MM.1S (cell line): ENCODE results near the gene IQGAP2.

ENCODE experiments used
- DNase-seq: peaks from one replicate; pipeline ENCODE4 v3.0.0-alpha.2; 2015
- H2AFZ ChIP-seq: fragments of 300-600 bp; sonication (generic); 2 replicates; pipeline ENCODE4 v1.6.0; 2016; ENCODE audit warnings: antibody characterized with exemption, low read length
- H3F3A ChIP-seq: fragments of 300-600 bp; sonication (generic); 2 replicates; pipeline ENCODE4 v1.6.1; 2016; ENCODE audit warnings: mild to moderate bottlenecking, antibody characterized with exemption, low read length, moderate library complexity, mixed read lengths; ENCODE audit not compliant: insufficient read depth
- H3K27ac ChIP-seq: fragments of 300-600 bp; sonication (generic); 2 replicates; pipeline ENCODE4 v1.5.1; 2016; ENCODE audit warnings: mild to moderate bottlenecking, low read length
- H3K27me3 ChIP-seq: fragments of 300-600 bp; sonication (generic); replicated peaks from 2 replicates; pipeline ENCODE4 v1.6.0; 2016; ENCODE audit warnings: low read length; ENCODE audit not compliant: insufficient read depth
- H3K36me3 ChIP-seq: fragments of 300-600 bp; sonication (generic); replicated peaks from 2 replicates; pipeline ENCODE4 v1.6.1; 2016; ENCODE audit warnings: mild to moderate bottlenecking, low read length, mixed read lengths; ENCODE audit not compliant: insufficient read depth
- H3K4me1 ChIP-seq: fragments of 300-600 bp; sonication (generic); 2 replicates; pipeline ENCODE4 v1.6.1; 2016; ENCODE audit warnings: low read length, mixed read lengths
- H3K4me2 ChIP-seq: fragments of 300-600 bp; sonication (generic); 2 replicates; pipeline ENCODE4 v1.6.0; 2016; ENCODE audit warnings: low read depth, low read length
- H3K4me3 ChIP-seq: fragments of 300-600 bp; sonication (generic); 2 replicates; pipeline ENCODE4 v1.5.1; 2016; ENCODE audit warnings: low read length, mixed read lengths
- H3K79me2 ChIP-seq: fragments of 300-600 bp; sonication (generic); 2 replicates; pipeline ENCODE4 v1.6.1; 2016; ENCODE audit warnings: mixed run types, low read length, mixed read lengths
- H3K9ac ChIP-seq: fragments of 300-600 bp; sonication (generic); 2 replicates; pipeline ENCODE4 v1.6.1; 2016; ENCODE audit warnings: low read length, mixed read lengths
- H3K9me2 ChIP-seq: fragments of 300-600 bp; sonication (generic); replicated peaks from 2 replicates; pipeline ENCODE4 v1.6.1; 2016; ENCODE audit warnings: mild to moderate bottlenecking, low read length, mixed read lengths; ENCODE audit not compliant: insufficient read depth
- H3K9me3 ChIP-seq: fragments of 300-600 bp; sonication (generic); replicated peaks from 2 replicates; pipeline ENCODE4 v1.6.1; 2016; ENCODE audit warnings: mild to moderate bottlenecking, low read length, mixed read lengths; ENCODE audit not compliant: insufficient read depth
- H4K20me1 ChIP-seq: fragments of 300-600 bp; sonication (generic); 2 replicates; pipeline ENCODE4 v1.6.1; 2016; ENCODE audit warnings: mild to moderate bottlenecking, low read length, moderate library complexity, mixed read lengths; ENCODE audit not compliant: insufficient read depth
- CTCF ChIP-seq: fragments of 300-600 bp; sonication (generic); IDR thresholded peaks from 2 replicates; pipeline ENCODE4 v1.5.1; 2016; ENCODE audit warnings: antibody characterized with exemption, low read length, mixed read lengths
- EZH2 ChIP-seq: fragments of 300-600 bp; sonication (generic); optimal IDR thresholded peaks from 2 replicates; pipeline ENCODE3; 2017; ENCODE audit warnings: low read depth, mild to moderate bottlenecking, antibody characterized with exemption, low read length, mixed read lengths
- EZH2phosphoT487 ChIP-seq: fragments of 300-600 bp; sonication (generic); IDR thresholded peaks from 2 replicates; pipeline ENCODE4 v1.6.1; 2018; ENCODE audit warnings: antibody characterized with exemption, low read length

The IQGAP2 gene

GRCh38 chr5:76489877-76490688 is 87.0 kb downstream of the IQGAP2 start:
- no peak for DNase-seq
- H3K4me2 ChIP-seq: no peak overlapping the region
- H3K27ac ChIP-seq: no peak overlapping the region
- H3K9me3 ChIP-seq: no peaks in the 10 kb centered on the region
- no peak overlapping the region for H3K4me3 ChIP-seq
- H3K9me2 ChIP-seq: no peaks in the 10 kb centered on the region
- H3K79me2 ChIP-seq: peaks cover 79% of the 10 kb centered on the region
- no peak overlapping the region for H3K9ac ChIP-seq
- no peak for TF ChIP-seq EZH2phosphoT487
- H3F3A ChIP-seq: no peaks in the 10 kb centered on the region
- H2AFZ ChIP-seq: no peak overlapping the region
- H3K36me3 ChIP-seq: no peaks in the 10 kb centered on the region
- no peaks in the 10 kb centered on the region for H3K4me1 ChIP-seq
- no peaks in the 10 kb centered on the region for H4K20me1 ChIP-seq
- no peaks in the 10 kb centered on the region for H3K27me3 ChIP-seq

GRCh38 chr5:76490960-76491359 is 87.9 kb downstream of the IQGAP2 start:
- H2AFZ ChIP-seq: no peak overlapping the region
- no peaks in the 10 kb centered on the region for H3K36me3 ChIP-seq
- no peaks in the 10 kb centered on the region for H3K9me3 ChIP-seq
- no peak overlapping the region for H3K9ac ChIP-seq
- H3K4me2 ChIP-seq: no peak overlapping the region
- H3K9me2 ChIP-seq: no peaks in the 10 kb centered on the region
- no peak for TF ChIP-seq CTCF
- TF ChIP-seq EZH2phosphoT487: no peak
- TF ChIP-seq EZH2: no peak
- no peaks in the 10 kb centered on the region for H4K20me1 ChIP-seq
- H3K27me3 ChIP-seq: no peaks in the 10 kb centered on the region
- H3K27ac ChIP-seq: no peak overlapping the region
- no peaks in the 10 kb centered on the region for H3F3A ChIP-seq
- H3K4me3 ChIP-seq: no peak overlapping the region
- H3K4me1 ChIP-seq: no peaks in the 10 kb centered on the region
- peaks cover 76% of the 10 kb centered on the region for H3K79me2 ChIP-seq
- no peak for DNase-seq

DNA sequence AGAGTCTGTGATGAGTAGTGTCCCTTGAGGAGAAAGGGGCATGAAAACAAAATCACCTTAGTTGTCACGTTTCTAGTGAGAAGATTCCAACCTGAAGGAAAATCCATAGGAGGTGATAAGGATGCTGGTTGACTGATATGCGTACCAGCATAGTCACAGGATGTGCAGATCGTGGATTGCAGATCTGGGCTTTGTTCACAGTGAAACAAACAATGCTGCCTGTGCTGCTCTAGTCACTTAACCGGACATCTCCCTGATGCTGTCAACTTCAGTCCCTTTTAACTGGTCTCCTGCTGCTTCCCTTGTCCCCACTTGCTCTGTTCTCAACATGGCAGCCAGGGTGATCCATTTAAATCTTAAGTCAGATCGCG is 89.7 kb downstream of the IQGAP2 start:
- Histone ChIP-seq H4K20me1 (no peaks in the 10 kb centered on the region), H3K36me3 (no peaks in the 10 kb centered on the region), H3K4me2 (no peak overlapping the region), H3K4me1 (no peaks in the 10 kb centered on the region), H3K9me3 (no peaks in the 10 kb centered on the region), H3K27ac (no peak overlapping the region), H3K79me2 (peaks cover 64% of the 10 kb centered on the region), H3K9ac (no peak overlapping the region), H3K4me3 (no peak overlapping the region), H2AFZ (no peak overlapping the region), H3K9me2 (no peaks in the 10 kb centered on the region), H3F3A (no peaks in the 10 kb centered on the region), H3K27me3 (no peaks in the 10 kb centered on the region)
- no peak for TF ChIP-seq CTCF
- TF ChIP-seq EZH2: no peak
- no peak for TF ChIP-seq EZH2phosphoT487
- DNase-seq: no peak

GRCh38 chr5:76493190-76493837 is 90.2 kb downstream of the IQGAP2 start:
- Histone ChIP-seq H3K9ac (no peak overlapping the region), H3K9me2 (no peaks in the 10 kb centered on the region), H3K79me2 (peaks cover 68% of the 10 kb centered on the region), H3K4me3 (no peak overlapping the region), H3K4me2 (no peak overlapping the region), H3K4me1 (no peaks in the 10 kb centered on the region), H3K27me3 (no peaks in the 10 kb centered on the region), H3K27ac (no peak overlapping the region), H4K20me1 (no peaks in the 10 kb centered on the region), H2AFZ (no peak overlapping the region), H3K9me3 (no peaks in the 10 kb centered on the region), H3K36me3 (no peaks in the 10 kb centered on the region), H3F3A (no peaks in the 10 kb centered on the region)
- no peak for DNase-seq
- TF ChIP-seq EZH2 (no peak), EZH2phosphoT487 (no peak), CTCF (no peak)
